ENCODE results near the gene PPFIA1.
"Not testable (repeated sequence)": the region's sequence is repeated elsewhere in the genome, so short reads cannot be mapped to it uniquely, and the experiment has no call there.

DNA sequence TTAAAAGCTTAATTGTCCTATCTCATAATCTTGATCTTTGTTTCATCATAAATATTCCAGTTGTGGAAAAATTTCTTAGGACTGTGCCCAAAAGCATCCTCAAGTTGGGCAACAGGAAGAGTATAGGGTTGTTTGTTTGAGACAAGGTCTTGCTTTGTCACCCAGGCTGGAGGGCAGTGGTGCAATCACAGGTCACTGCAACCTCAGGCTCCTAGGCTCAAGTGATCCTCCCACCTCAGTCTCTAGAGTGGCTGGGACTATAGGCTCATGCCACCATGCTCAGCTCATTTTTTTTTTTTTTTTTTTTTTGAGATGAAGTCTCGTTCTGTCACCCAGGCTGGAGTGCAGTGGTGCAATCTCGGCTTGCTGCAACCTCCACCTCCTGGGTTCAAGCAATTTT is 11.4 kb upstream of the PPFIA1 start:
- TF ChIP-seq, protein P1, sequence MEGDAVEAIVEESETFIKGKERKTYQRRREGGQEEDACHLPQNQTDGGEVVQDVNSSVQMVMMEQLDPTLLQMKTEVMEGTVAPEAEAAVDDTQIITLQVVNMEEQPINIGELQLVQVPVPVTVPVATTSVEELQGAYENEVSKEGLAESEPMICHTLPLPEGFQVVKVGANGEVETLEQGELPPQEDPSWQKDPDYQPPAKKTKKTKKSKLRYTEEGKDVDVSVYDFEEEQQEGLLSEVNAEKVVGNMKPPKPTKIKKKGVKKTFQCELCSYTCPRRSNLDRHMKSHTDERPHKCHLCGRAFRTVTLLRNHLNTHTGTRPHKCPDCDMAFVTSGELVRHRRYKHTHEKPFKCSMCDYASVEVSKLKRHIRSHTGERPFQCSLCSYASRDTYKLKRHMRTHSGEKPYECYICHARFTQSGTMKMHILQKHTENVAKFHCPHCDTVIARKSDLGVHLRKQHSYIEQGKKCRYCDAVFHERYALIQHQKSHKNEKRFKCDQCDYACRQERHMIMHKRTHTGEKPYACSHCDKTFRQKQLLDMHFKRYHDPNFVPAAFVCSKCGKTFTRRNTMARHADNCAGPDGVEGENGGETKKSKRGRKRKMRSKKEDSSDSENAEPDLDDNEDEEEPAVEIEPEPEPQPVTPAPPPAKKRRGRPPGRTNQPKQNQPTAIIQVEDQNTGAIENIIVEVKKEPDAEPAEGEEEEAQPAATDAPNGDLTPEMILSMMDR (IDR thresholded peaks at IDR 0.05) = not testable (repeated sequence)
- TF ChIP-seq, protein P2, sequence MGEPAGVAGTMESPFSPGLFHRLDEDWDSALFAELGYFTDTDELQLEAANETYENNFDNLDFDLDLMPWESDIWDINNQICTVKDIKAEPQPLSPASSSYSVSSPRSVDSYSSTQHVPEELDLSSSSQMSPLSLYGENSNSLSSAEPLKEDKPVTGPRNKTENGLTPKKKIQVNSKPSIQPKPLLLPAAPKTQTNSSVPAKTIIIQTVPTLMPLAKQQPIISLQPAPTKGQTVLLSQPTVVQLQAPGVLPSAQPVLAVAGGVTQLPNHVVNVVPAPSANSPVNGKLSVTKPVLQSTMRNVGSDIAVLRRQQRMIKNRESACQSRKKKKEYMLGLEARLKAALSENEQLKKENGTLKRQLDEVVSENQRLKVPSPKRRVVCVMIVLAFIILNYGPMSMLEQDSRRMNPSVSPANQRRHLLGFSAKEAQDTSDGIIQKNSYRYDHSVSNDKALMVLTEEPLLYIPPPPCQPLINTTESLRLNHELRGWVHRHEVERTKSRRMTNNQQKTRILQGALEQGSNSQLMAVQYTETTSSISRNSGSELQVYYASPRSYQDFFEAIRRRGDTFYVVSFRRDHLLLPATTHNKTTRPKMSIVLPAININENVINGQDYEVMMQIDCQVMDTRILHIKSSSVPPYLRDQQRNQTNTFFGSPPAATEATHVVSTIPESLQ (CRISPR knock-in tag; IDR thresholded peaks at IDR 0.05) = not testable (repeated sequence)
- TF ChIP-seq, protein P3, sequence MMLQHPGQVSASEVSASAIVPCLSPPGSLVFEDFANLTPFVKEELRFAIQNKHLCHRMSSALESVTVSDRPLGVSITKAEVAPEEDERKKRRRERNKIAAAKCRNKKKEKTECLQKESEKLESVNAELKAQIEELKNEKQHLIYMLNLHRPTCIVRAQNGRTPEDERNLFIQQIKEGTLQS (CRISPR knock-in tag; conservative IDR thresholded peaks at IDR 0.05) = not testable (repeated sequence)
- TF ChIP-seq ZNF317 (CRISPR knock-in tag; IDR thresholded peaks at IDR 0.05; ENCODE audit: borderline replicate concordance, low read depth); NFATC4 (CRISPR knock-in tag; IDR thresholded peaks at IDR 0.05); CREM (CRISPR knock-in tag; IDR thresholded peaks at IDR 0.05); MXD4 (CRISPR knock-in tag; IDR thresholded peaks at IDR 0.05; ENCODE audit: borderline replicate concordance); MYBL2 (CRISPR knock-in tag; IDR thresholded peaks at IDR 0.05): not testable (repeated sequence)
- TF ChIP-seq, protein P4, sequence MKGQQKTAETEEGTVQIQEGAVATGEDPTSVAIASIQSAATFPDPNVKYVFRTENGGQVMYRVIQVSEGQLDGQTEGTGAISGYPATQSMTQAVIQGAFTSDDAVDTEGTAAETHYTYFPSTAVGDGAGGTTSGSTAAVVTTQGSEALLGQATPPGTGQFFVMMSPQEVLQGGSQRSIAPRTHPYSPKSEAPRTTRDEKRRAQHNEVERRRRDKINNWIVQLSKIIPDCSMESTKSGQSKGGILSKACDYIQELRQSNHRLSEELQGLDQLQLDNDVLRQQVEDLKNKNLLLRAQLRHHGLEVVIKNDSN (CRISPR knock-in tag; IDR thresholded peaks at IDR 0.05) = not testable (repeated sequence)
- TF ChIP-seq, protein P5, sequence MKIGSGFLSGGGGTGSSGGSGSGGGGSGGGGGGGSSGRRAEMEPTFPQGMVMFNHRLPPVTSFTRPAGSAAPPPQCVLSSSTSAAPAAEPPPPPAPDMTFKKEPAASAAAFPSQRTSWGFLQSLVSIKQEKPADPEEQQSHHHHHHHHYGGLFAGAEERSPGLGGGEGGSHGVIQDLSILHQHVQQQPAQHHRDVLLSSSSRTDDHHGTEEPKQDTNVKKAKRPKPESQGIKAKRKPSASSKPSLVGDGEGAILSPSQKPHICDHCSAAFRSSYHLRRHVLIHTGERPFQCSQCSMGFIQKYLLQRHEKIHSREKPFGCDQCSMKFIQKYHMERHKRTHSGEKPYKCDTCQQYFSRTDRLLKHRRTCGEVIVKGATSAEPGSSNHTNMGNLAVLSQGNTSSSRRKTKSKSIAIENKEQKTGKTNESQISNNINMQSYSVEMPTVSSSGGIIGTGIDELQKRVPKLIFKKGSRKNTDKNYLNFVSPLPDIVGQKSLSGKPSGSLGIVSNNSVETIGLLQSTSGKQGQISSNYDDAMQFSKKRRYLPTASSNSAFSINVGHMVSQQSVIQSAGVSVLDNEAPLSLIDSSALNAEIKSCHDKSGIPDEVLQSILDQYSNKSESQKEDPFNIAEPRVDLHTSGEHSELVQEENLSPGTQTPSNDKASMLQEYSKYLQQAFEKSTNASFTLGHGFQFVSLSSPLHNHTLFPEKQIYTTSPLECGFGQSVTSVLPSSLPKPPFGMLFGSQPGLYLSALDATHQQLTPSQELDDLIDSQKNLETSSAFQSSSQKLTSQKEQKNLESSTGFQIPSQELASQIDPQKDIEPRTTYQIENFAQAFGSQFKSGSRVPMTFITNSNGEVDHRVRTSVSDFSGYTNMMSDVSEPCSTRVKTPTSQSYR (CRISPR knock-in tag; IDR thresholded peaks at IDR 0.05) = not testable (repeated sequence)
- TF ChIP-seq, protein P6, sequence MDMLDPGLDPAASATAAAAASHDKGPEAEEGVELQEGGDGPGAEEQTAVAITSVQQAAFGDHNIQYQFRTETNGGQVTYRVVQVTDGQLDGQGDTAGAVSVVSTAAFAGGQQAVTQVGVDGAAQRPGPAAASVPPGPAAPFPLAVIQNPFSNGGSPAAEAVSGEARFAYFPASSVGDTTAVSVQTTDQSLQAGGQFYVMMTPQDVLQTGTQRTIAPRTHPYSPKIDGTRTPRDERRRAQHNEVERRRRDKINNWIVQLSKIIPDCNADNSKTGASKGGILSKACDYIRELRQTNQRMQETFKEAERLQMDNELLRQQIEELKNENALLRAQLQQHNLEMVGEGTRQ (CRISPR knock-in tag; IDR thresholded peaks at IDR 0.05) = not testable (repeated sequence)

All from WTC11 (cell line).